GM21423 (cell line): ENCODE results near the gene MDM1.

ENCODE experiments used
- ATAC-seq: cut with Tn5 transposase; IDR thresholded peaks from one replicate; pipeline ENCODE4 v1.9.1; 2021; ENCODE audit warnings: mild to moderate bottlenecking, moderate library complexity; ENCODE audit not compliant: unreplicated experiment

Gene MDM1

GRCh38 chr12:68358532-68359485 lies 26.6 kb upstream of the MDM1 start:
- ATAC-seq = peak; percentile 70

- no peak for ATAC-seq
Observed at GRCh38 chr12:68356986-68357385, 24.8 kb upstream of the MDM1 start.

- no peak for ATAC-seq
Observed at GRCh38 chr12:68356060-68356695, 24.0 kb upstream of the MDM1 start.

- no peak for ATAC-seq
Observed at GRCh38 chr12:68354977-68355541, 22.9 kb upstream of the MDM1 start.

GRCh38 chr12:68352067-68352466 lies 19.9 kb upstream of the MDM1 start:
- no peak for ATAC-seq

- no peak for ATAC-seq
Observed at GRCh38 chr12:68350753-68351152, 18.6 kb upstream of the MDM1 start.

GRCh38 chr12:68349921-68350606 lies 17.9 kb upstream of the MDM1 start:
- no peak for ATAC-seq

- no peak for ATAC-seq
Observed at GRCh38 chr12:68349220-68349621, 17.1 kb upstream of the MDM1 start.

- no peak for ATAC-seq
Observed at GRCh38 chr12:68348419-68348818, 16.3 kb upstream of the MDM1 start.

GRCh38 chr12:68345763-68346162 lies 13.6 kb upstream of the MDM1 start:
- no peak for ATAC-seq

GRCh38 chr12:68344126-68344525 lies 12.0 kb upstream of the MDM1 start:
- no peak for ATAC-seq

- no peak for ATAC-seq
Observed at GRCh38 chr12:68342966-68343365, 10.8 kb upstream of the MDM1 start.

GRCh38 chr12:68341822-68342221 lies 9.7 kb upstream of the MDM1 start:
- no peak for ATAC-seq

GRCh38 chr12:68340404-68341270 lies 8.5 kb upstream of the MDM1 start:
- ATAC-seq = no peak

- no peak for ATAC-seq
Observed at GRCh38 chr12:68336889-68337303, 4.7 kb upstream of the MDM1 start.

- ATAC-seq = no peak
Observed at GRCh38 chr12:68335462-68335861, 3.3 kb upstream of the MDM1 start.

GRCh38 chr12:68334132-68334531 lies 2.0 kb upstream of the MDM1 start:
- no peak for ATAC-seq

GRCh38 chr12:68332728-68333630 lies 817 bp upstream of the MDM1 start:
- no peak for ATAC-seq

- ATAC-seq = no peak
Observed at GRCh38 chr12:68331500-68331868, 678 bp downstream of the MDM1 start.
